Non-pigmented ciliary epithelial cell (primary cell): ENCODE data around the gene MAP4K3.

ENCODE experiments used
- DNase-seq: peaks from one replicate; pipeline ENCODE4 v3.0.0-alpha.2; 2010; ENCODE audit warnings: low read depth

The MAP4K3 gene

GRCh38 chr2:39436592-39437521 lies at the start of gene MAP4K3:
MAP4K3 (minus strand) TSS chr2:39437285; CDS start chr2:39436987, 298 bp downstream.
- DNase-seq, result peak; percentile 64

- no peak for DNase-seq
These were observed 49.0 kb upstream of the MAP4K3 start for GRCh38 chr2:39486071-39486470.

- no peak for DNase-seq
These were observed 47.8 kb upstream of the MAP4K3 start for GRCh38 chr2:39484620-39485495.

- DNase-seq, result no peak
These were observed 47.1 kb upstream of the MAP4K3 start for GRCh38 chr2:39484206-39484605.

GRCh38 chr2:39483534-39483933 lies 46.4 kb upstream of the MAP4K3 start:
- DNase-seq, result no peak

GRCh38 chr2:39481611-39482010 lies 44.5 kb upstream of the MAP4K3 start:
- DNase-seq, result no peak

GRCh38 chr2:39479696-39480095 lies 42.6 kb upstream of the MAP4K3 start:
- no peak for DNase-seq

GRCh38 chr2:39479053-39479670 lies 42.1 kb upstream of the MAP4K3 start:
- DNase-seq, result no peak

- DNase-seq, result no peak
These were observed 39.4 kb upstream of the MAP4K3 start for GRCh38 chr2:39476524-39476923.

GRCh38 chr2:39475006-39475405 lies 37.9 kb upstream of the MAP4K3 start:
- DNase-seq, result no peak

- DNase-seq, result no peak
These were observed 33.5 kb upstream of the MAP4K3 start for GRCh38 chr2:39470580-39470979.

GRCh38 chr2:39469807-39470206 lies 32.7 kb upstream of the MAP4K3 start:
- peak; percentile 37 for DNase-seq

- no peak for DNase-seq
These were observed 31.7 kb upstream of the MAP4K3 start for GRCh38 chr2:39468579-39469451.

- DNase-seq, result no peak
These were observed 29.2 kb upstream of the MAP4K3 start for GRCh38 chr2:39466311-39466710.

- DNase-seq, result no peak
These were observed 27.8 kb upstream of the MAP4K3 start for GRCh38 chr2:39464864-39465263.

GRCh38 chr2:39455826-39456225 lies 18.7 kb upstream of the MAP4K3 start:
- peak; percentile 71 for DNase-seq

- no peak for DNase-seq
These were observed 15.3 kb upstream of the MAP4K3 start for GRCh38 chr2:39452396-39452795.

- DNase-seq, result no peak
These were observed 14.9 kb upstream of the MAP4K3 start for GRCh38 chr2:39451954-39452353.

GRCh38 chr2:39448169-39448502 lies 11.1 kb upstream of the MAP4K3 start:
- no peak for DNase-seq

- DNase-seq, result no peak
These were observed 10.4 kb upstream of the MAP4K3 start for GRCh38 chr2:39447266-39448168.
